Prostate gland (tissue), 2 donors: ENCODE results near the gene CORO1C. TPM values are rescaled to one million over a fixed set of nuclear protein-coding genes. Genes with fewer than 3 reads are reported as not detected.

Experiments used
- DNase-seq: peaks from one replicate; pipeline ENCODE4 v3.0.0-alpha.2; 2019; ENCODE audit warnings: low spot score
- H3K27ac ChIP-seq, 2 donors: fragments of 200-600 bp; sonication (generic); 2 replicates each; pipeline ENCODE4 v1.5.1; 2017 to 2019
- H3K27me3 ChIP-seq: fragments of 200-600 bp; sonication (generic); replicated peaks from 2 replicates; pipeline ENCODE4 v1.5.1; 2019; ENCODE audit not compliant: insufficient read depth
- H3K36me3 ChIP-seq, 2 donors: fragments of 200-600 bp; sonication (generic); 1 replicate in 1 of 2; 2 replicates in 1 of 2; pipeline versions ENCODE4 v1.5.1 to v1.8.1; 2017 to 2019
- H3K4me1 ChIP-seq: fragments of 200-600 bp; sonication (generic); replicated peaks from 2 replicates; pipeline ENCODE4 v1.5.1; 2019
- H3K4me3 ChIP-seq, 2 donors: fragments of 200-600 bp; sonication (generic); 2 replicates each; pipeline ENCODE4 v1.5.1; 2017 to 2019
- H3K9me3 ChIP-seq: fragments of 200-600 bp; sonication (generic); 2 replicates; pipeline ENCODE4 v1.5.1; 2017
- CTCF ChIP-seq, 4 experiments: fragments of 200-600 bp in 2 of 4; fragments of 450-650 bp in 2 of 4; sonication (generic) in 2 of 4; IDR thresholded peaks; 1 replicate in 3 of 4; 2 replicates in 1 of 4; pipeline ENCODE4 v1.5.1; 2016 to 2019; ENCODE audit warnings: antibody characterized with exemption in 4 of 4, mild to moderate bottlenecking in 2 of 4, moderate library complexity in 2 of 4
- POLR2A ChIP-seq: fragments of 450-650 bp; IDR thresholded peaks from one replicate; pipeline ENCODE4 v1.6.1; 2016; ENCODE audit warnings: antibody characterized with exemption, mild to moderate bottlenecking
- POLR2AphosphoS5 ChIP-seq: sonication (generic); formaldehyde crosslinking; IDR thresholded peaks from one replicate; pipeline ENCODE4 v1.6.1; 2017; ENCODE audit warnings: antibody characterized with exemption
- WGBS: methylation state at CpG from one replicate; pipeline ENCODE4 v1.1.5; 2018; 5-methylcytosine and 5-hydroxymethylcytosine counted together
- intact Hi-C: fragments of 100-400 bp; cut with DNase I; formaldehyde crosslinking; loops from one replicate; pipeline ENCODE4 v1.14.2; 2022
- total RNA-seq, 2 donors: library from RNA; depleted of rRNA; stranded (reverse); fragments of >200 nt; gene quantifications; one replicate each; pipeline ENCODE4 v1.1.0, GENCODE V29; 2016

The CORO1C gene
- total RNA-seq, 2 donors from 2014 or later: 34.9 to 105 TPM

- no peaks in the 10 kb centered on the region for H3K9me3 ChIP-seq
- TF ChIP-seq POLR2AphosphoS5 (no peak), CTCF (IDR thresholded peaks at IDR 0.05) (no peak), POLR2A (no peak)
- no peak overlapping the region for H3K4me3 ChIP-seq
- H3K36me3 ChIP-seq: no peaks in the 10 kb centered on the region
- H3K4me1 ChIP-seq: no peaks in the 10 kb centered on the region
- H3K27ac ChIP-seq: no peak overlapping the region
- DNase-seq: no peak
- H3K27me3 ChIP-seq: no peaks in the 10 kb centered on the region
- WGBS: 92% methylated on average over 9 of the region's 9 CpGs
- intact Hi-C loops: loop anchor here (10.0 kb wide), 1 partner anchor 446 kb away; the partner anchor contains the start of genes ALKBH2 and UNG
Measured at GRCh38 chr12:108648371-108648770, 82.9 kb downstream of the CORO1C start.

GRCh38 chr12:108647585-108648287, 83.6 kb downstream of the CORO1C start:
- DNase-seq: no peak
- Histone ChIP-seq H3K9me3 (no peaks in the 10 kb centered on the region), H3K36me3 (no peaks in the 10 kb centered on the region), H3K4me1 (no peaks in the 10 kb centered on the region), H3K27ac (no peak overlapping the region), H3K27me3 (no peaks in the 10 kb centered on the region), H3K4me3 (no peak overlapping the region)
- intact Hi-C loops: loop anchor here (10.0 kb wide), 1 partner anchor 447 kb away; the partner anchor contains the start of genes ALKBH2 and UNG
- TF ChIP-seq CTCF (IDR thresholded peaks at IDR 0.05) (no peak), POLR2AphosphoS5 (no peak), POLR2A (no peak)
- 77% methylated on average over 11 of the region's 11 CpGs for WGBS

GRCh38 chr12:108646600-108647579, 84.4 kb downstream of the CORO1C start:
- intact Hi-C loops: loop anchor here (10.0 kb wide), 1 partner anchor 448 kb away; the partner anchor contains the start of genes ALKBH2 and UNG
- Histone ChIP-seq H3K4me3 (no peak overlapping the region), H3K27me3 (no peaks in the 10 kb centered on the region), H3K36me3 (no peaks in the 10 kb centered on the region), H3K27ac (no peak overlapping the region), H3K9me3 (no peaks in the 10 kb centered on the region), H3K4me1 (no peaks in the 10 kb centered on the region)
- no peak for DNase-seq
- TF ChIP-seq POLR2A (no peak), POLR2AphosphoS5 (no peak), CTCF (IDR thresholded peaks at IDR 0.05) (no peak)
- 47% methylated on average over 10 of the region's 10 CpGs for WGBS

GRCh38 chr12:108645686-108646599, 85.4 kb downstream of the CORO1C start:
- WGBS: 84% methylated on average over 15 of the region's 15 CpGs
- no peaks in the 10 kb centered on the region for H3K27me3 ChIP-seq
- intact Hi-C loops: loop anchor here (10.0 kb wide), 1 partner anchor 449 kb away; the partner anchor contains the start of genes ALKBH2 and UNG
- TF ChIP-seq POLR2A: no peak
- H3K9me3 ChIP-seq: no peaks in the 10 kb centered on the region
- H3K4me3 ChIP-seq: no peak overlapping the region
- no peak for DNase-seq
- H3K36me3 ChIP-seq: no peaks in the 10 kb centered on the region
- no peak overlapping the region for H3K27ac ChIP-seq
- no peaks in the 10 kb centered on the region for H3K4me1 ChIP-seq
